AG04450 (cell line): ENCODE results near the gene FOLR2. TPM values are rescaled to one million over a fixed set of nuclear protein-coding genes. Genes with fewer than 3 reads are reported as not detected.
"Not testable (repeated sequence)": the region's sequence is repeated elsewhere in the genome, so short reads cannot be mapped to it uniquely, and the experiment has no call there.

Experiments used
- CTCF ChIA-PET: fragments of 300-600, 350-600 bp; formaldehyde crosslinking; extraction: SDS; loops from one replicate; lab custom pipeline; 2022; ENCODE audit warnings: antibody characterized with exemption, inconsistent platforms; lab: Charles Lee
- POLR2A ChIA-PET: fragments of 350-600 bp; formaldehyde crosslinking; extraction: SDS; loops from one replicate; lab custom pipeline; 2021; ENCODE audit warnings: antibody characterized with exemption, inconsistent platforms; lab: Yijun Ruan, JAX
- DNase-seq: peaks from one replicate; pipeline ENCODE4 v3.0.0-alpha.2; 2011; ENCODE audit warnings: low read depth, low spot score
- H3K27ac ChIP-seq: one replicate; pipeline ENCODE4 v1.5.1; 2012; ENCODE audit warnings: low read depth, low read length, control low read depth
- H3K27me3 ChIP-seq: one replicate; pipeline ENCODE4 v1.6.0; 2012; ENCODE audit warnings: low read length; ENCODE audit not compliant: control insufficient read depth, insufficient read depth
- H3K4me3 ChIP-seq: 2 replicates; pipeline ENCODE4 v1.5.1; 2011; ENCODE audit warnings: mild to moderate bottlenecking, low read depth, low read length, control low read depth
- H3K9me3 ChIP-seq: 2 replicates; pipeline ENCODE4 v1.5.1; 2012; ENCODE audit warnings: low read length; ENCODE audit not compliant: control insufficient read depth, insufficient read depth
- CTCF ChIP-seq: IDR thresholded peaks from 2 replicates; pipeline ENCODE4 v1.5.1; 2011; ENCODE audit warnings: low read depth, low read length, control low read depth, inconsistent platforms
- polyA plus RNA-seq: library from polyadenylated mRNA; depleted of rRNA; stranded (reverse); fragments of >200 nt; gene quantifications from 2 replicates; pipeline ENCODE4 v1.2.3, GENCODE V29; 2011

The FOLR2 gene
- polyA plus RNA-seq, 1 experiment = not detected

- no peaks in the 10 kb centered on the region for H3K9me3 ChIP-seq
- ChIA-PET CTCF (interaction anchor here (0.7 to 2.5 kb wide), 3 partner anchors 12 to 84 kb away, joined by 3 to 14 read pairs (median 14); no protein-coding TSS in a partner anchor), POLR2A (interaction anchor here (0.6 kb wide), 1 partner anchor 179 kb away, joined by 5 read pairs; no protein-coding TSS in a partner anchor)
- H3K27ac ChIP-seq = no peak overlapping the region
- H3K4me3 ChIP-seq = no peak overlapping the region
- DNase-seq = no peak
- H3K27me3 ChIP-seq = no peaks in the 10 kb centered on the region
- no peak for TF ChIP-seq CTCF
Observed at GRCh38 chr11:72195518-72196270, 20.9 kb upstream of the FOLR2 start.

- POLR2A ChIA-PET, CTCF ChIA-PET, DNase-seq, H3K27ac ChIP-seq, H3K27me3 ChIP-seq, H3K9me3 ChIP-seq, H3K4me3 ChIP-seq: not testable (repeated sequence)
Observed at GRCh38 chr11:72201445-72201844, 15.1 kb upstream of the FOLR2 start.

- TF ChIP-seq CTCF = no peak
- Histone ChIP-seq H3K27me3 (peaks cover 6% of the 10 kb centered on the region), H3K4me3 (no peak overlapping the region), H3K9me3 (no peaks in the 10 kb centered on the region), H3K27ac (no peak overlapping the region)
- ChIA-PET CTCF (interaction anchor here (0.7 to 0.8 kb wide), 2 partner anchors 20 to 268 kb away, joined by 5 to 10 read pairs; no protein-coding TSS in a partner anchor), POLR2A (no interaction called here)
- DNase-seq = no peak
Observed at GRCh38 chr11:72202571-72202970, 14.0 kb upstream of the FOLR2 start.

GRCh38 chr11:72203163-72203562 lies 13.4 kb upstream of the FOLR2 start:
- Histone ChIP-seq H3K27me3 (peaks cover 6% of the 10 kb centered on the region), H3K4me3 (no peak overlapping the region), H3K27ac (no peak overlapping the region), H3K9me3 (no peaks in the 10 kb centered on the region)
- no peak for DNase-seq
- ChIA-PET POLR2A (no interaction called here), CTCF (no interaction called here)
- no peak for TF ChIP-seq CTCF

GRCh38 chr11:72204886-72205285 lies 11.7 kb upstream of the FOLR2 start:
- ChIA-PET CTCF (interaction anchor here (0.9 to 3.8 kb wide), 4 partner anchors 18 to 228 kb away, joined by 3 to 14 read pairs (median 4); no protein-coding TSS in a partner anchor), POLR2A (no interaction called here)
- no peak for TF ChIP-seq CTCF

GRCh38 chr11:72206794-72207193 lies 9.8 kb upstream of the FOLR2 start:
- CTCF ChIA-PET = interaction anchor here (0.6 to 3.8 kb wide), 3 partner anchors 23 to 276 kb away, joined by 3 to 14 read pairs (median 11); no protein-coding TSS in a partner anchor
- H3K27ac ChIP-seq, H3K4me3 ChIP-seq, POLR2A ChIA-PET, H3K9me3 ChIP-seq, DNase-seq: not testable (repeated sequence)
- H3K27me3 ChIP-seq = peaks cover 16% of the 10 kb centered on the region

More at GRCh38 chr11:72204886-72205285, 11.7 kb upstream of the FOLR2 start:
- H3K27ac ChIP-seq = no peak overlapping the region
- no peaks in the 10 kb centered on the region for H3K9me3 ChIP-seq
- H3K4me3 ChIP-seq = no peak overlapping the region
- H3K27me3 ChIP-seq = peaks cover 14% of the 10 kb centered on the region
- no peak for DNase-seq
